Neural progenitor cell (in vitro differentiated cells): ENCODE data around the gene PLCH2. TPM values are rescaled to one million over a fixed set of nuclear protein-coding genes. Genes with fewer than 3 reads are reported as not detected.
A peak's percentile ranks its signal among the peaks of the same experiment; 100 is the strongest.

Experiments
- DNase-seq: peaks from one replicate; pipeline ENCODE4 v3.0.0-alpha.2; 2016; ENCODE audit warnings: low spot score
- H2AFZ ChIP-seq: fragments of 200-600 bp; sonication (generic); replicated peaks from 2 replicates; pipeline ENCODE4 v1.6.1; 2016; ENCODE audit warnings: antibody characterized with exemption
- H3F3A ChIP-seq: fragments of 200-600 bp; sonication (generic); 2 replicates; pipeline ENCODE4 v1.6.1; 2016; ENCODE audit warnings: antibody characterized with exemption, low read depth
- H3K27ac ChIP-seq: fragments of 200-600 bp; sonication (generic); 2 replicates; pipeline ENCODE4 v1.5.1; 2016; ENCODE audit warnings: mild to moderate bottlenecking
- H3K27me3 ChIP-seq: fragments of 200-600 bp; sonication (generic); 2 replicates; pipeline ENCODE4 v1.6.1; 2016; ENCODE audit warnings: mild to moderate bottlenecking, moderate library complexity
- H3K36me3 ChIP-seq: fragments of 200-600 bp; sonication (generic); 2 replicates; pipeline ENCODE4 v1.5.1; 2016
- H3K4me1 ChIP-seq: fragments of 200-600 bp; sonication (generic); 2 replicates; pipeline ENCODE4 v1.6.1; 2016; ENCODE audit warnings: mixed run types
- H3K4me2 ChIP-seq: fragments of 200-600 bp; sonication (generic); 2 replicates; pipeline ENCODE4 v1.6.1; 2016
- H3K4me3 ChIP-seq: fragments of 200-600 bp; sonication (generic); 2 replicates; pipeline ENCODE4 v1.5.1; 2016
- H3K79me2 ChIP-seq: fragments of 200-600 bp; sonication (generic); 2 replicates; pipeline ENCODE4 v1.6.1; 2016; ENCODE audit warnings: low read depth
- H3K9ac ChIP-seq: fragments of 200-600 bp; sonication (generic); 2 replicates; pipeline ENCODE4 v1.6.1; 2016
- H3K9me3 ChIP-seq: fragments of 200-600 bp; sonication (generic); 2 replicates; pipeline ENCODE4 v1.5.1; 2016; ENCODE audit warnings: low read depth
- H4K20me1 ChIP-seq: fragments of 200-600 bp; sonication (generic); 2 replicates; pipeline ENCODE4 v1.6.1; 2016; ENCODE audit warnings: low read depth
- H3K27ac Mint-ChIP-seq: 3 replicates; pipeline ENCODE4 v1.8.0; 2021; ENCODE audit warnings: mixed read lengths
- H3K27me3 Mint-ChIP-seq: 2 replicates; pipeline ENCODE4 v1.8.0; 2022; ENCODE audit warnings: low read depth, mild to moderate bottlenecking, inconsistent platforms, moderate library complexity, mixed read lengths; ENCODE audit not compliant: insufficient read depth
- H3K36me3 Mint-ChIP-seq: 3 replicates; pipeline ENCODE4 v1.8.0; 2021; ENCODE audit warnings: mixed read lengths
- H3K4me1 Mint-ChIP-seq: 3 replicates; pipeline ENCODE4 v1.8.0; 2021; ENCODE audit warnings: mixed read lengths
- H3K4me3 Mint-ChIP-seq: 3 replicates; pipeline ENCODE4 v1.8.0; 2021; ENCODE audit warnings: mild to moderate bottlenecking, moderate library complexity, mixed read lengths
- H3K9me3 Mint-ChIP-seq: 3 replicates; pipeline ENCODE4 v1.8.0; 2020; ENCODE audit warnings: mixed read lengths
- CTCF ChIP-seq: fragments of 200-600 bp; sonication (generic); IDR thresholded peaks from 2 replicates; pipeline ENCODE4 v1.5.1; 2017; ENCODE audit warnings: antibody characterized with exemption, mild to moderate bottlenecking
- EZH2 ChIP-seq: fragments of 200-600 bp; sonication (generic); IDR thresholded peaks from 2 replicates; pipeline ENCODE4 v1.6.1; 2017; ENCODE audit warnings: antibody characterized with exemption, mild to moderate bottlenecking, moderate library complexity
- EZH2phosphoT487 ChIP-seq: fragments of 200-600 bp; sonication (generic); IDR thresholded peaks from 2 replicates; pipeline ENCODE4 v1.6.1; 2017; ENCODE audit warnings: antibody characterized with exemption
- total RNA-seq: library from RNA; depleted of rRNA; stranded (reverse); fragments of >200 nt; gene quantifications from 2 replicates; pipeline ENCODE4 v1.2.3, GENCODE V29; 2015; ENCODE audit warnings: low replicate concordance

PLCH2 gene
- total RNA-seq, 1 donor from 2014 or later: 0.54 TPM

GRCh38 chr1:2441746-2442145 is 34.3 kb upstream of the PLCH2 start:
- no peak for TF ChIP-seq EZH2
- no peak for TF ChIP-seq CTCF
- TF ChIP-seq EZH2phosphoT487: no peak
- H3K4me1 Mint-ChIP-seq: peaks cover 14% of the 10 kb centered on the region
- H3K9me3 Mint-ChIP-seq: no peaks in the 10 kb centered on the region
- Histone ChIP-seq H3K9ac (no peak overlapping the region), H3F3A (peaks cover 23% of the 10 kb centered on the region), H3K9me3 (no peaks in the 10 kb centered on the region), H3K79me2 (no peaks in the 10 kb centered on the region), H3K4me3 (no peak overlapping the region), H2AFZ (no peak overlapping the region), H3K4me1 (peaks cover 35% of the 10 kb centered on the region), H3K27ac (no peak overlapping the region), H3K27me3 (peaks cover 42% of the 10 kb centered on the region), H3K4me2 (no peak overlapping the region), H4K20me1 (no peaks in the 10 kb centered on the region), H3K36me3 (no peaks in the 10 kb centered on the region)
- no peak for DNase-seq
- H3K36me3 Mint-ChIP-seq: no peaks in the 10 kb centered on the region
- no peak overlapping the region for H3K27ac Mint-ChIP-seq
- no peak overlapping the region for H3K4me3 Mint-ChIP-seq
- peaks cover 18% of the 10 kb centered on the region for H3K27me3 Mint-ChIP-seq

GRCh38 chr1:2442661-2443060 is 33.4 kb upstream of the PLCH2 start:
- Histone ChIP-seq H3K9ac (no peak overlapping the region), H4K20me1 (no peaks in the 10 kb centered on the region), H3K4me3 (no peak overlapping the region), H3K9me3 (no peaks in the 10 kb centered on the region), H3K36me3 (no peaks in the 10 kb centered on the region), H3K4me1 (peaks cover 44% of the 10 kb centered on the region), H3K27me3 (peaks cover 42% of the 10 kb centered on the region), H3K4me2 (peak overlapping the region; percentile 77), H3K79me2 (no peaks in the 10 kb centered on the region), H3F3A (peaks cover 29% of the 10 kb centered on the region), H2AFZ (no peak overlapping the region), H3K27ac (no peak overlapping the region)
- Mint-ChIP-seq H3K4me3 (peak overlapping the region; percentile 30), H3K27ac (no peak overlapping the region), H3K36me3 (no peaks in the 10 kb centered on the region), H3K9me3 (no peaks in the 10 kb centered on the region), H3K4me1 (peaks cover 23% of the 10 kb centered on the region), H3K27me3 (peaks cover 16% of the 10 kb centered on the region)
- no peak for TF ChIP-seq CTCF
- no peak for TF ChIP-seq EZH2phosphoT487
- TF ChIP-seq EZH2: no peak
- DNase-seq: no peak

GRCh38 chr1:2443277-2444137 is 32.6 kb upstream of the PLCH2 start:
- Mint-ChIP-seq H3K36me3 (no peaks in the 10 kb centered on the region), H3K9me3 (no peaks in the 10 kb centered on the region), H3K4me1 (peaks cover 31% of the 10 kb centered on the region), H3K27ac (no peak overlapping the region), H3K27me3 (peaks cover 16% of the 10 kb centered on the region), H3K4me3 (no peak overlapping the region)
- Histone ChIP-seq H3K27me3 (peaks cover 42% of the 10 kb centered on the region), H3K9me3 (no peaks in the 10 kb centered on the region), H3F3A (peaks cover 29% of the 10 kb centered on the region), H3K4me3 (peak overlapping the region; percentile 43), H3K9ac (no peak overlapping the region), H3K4me2 (peak overlapping the region; percentile 77), H3K79me2 (no peaks in the 10 kb centered on the region), H3K4me1 (peaks cover 53% of the 10 kb centered on the region), H3K36me3 (no peaks in the 10 kb centered on the region), H3K27ac (no peak overlapping the region), H4K20me1 (no peaks in the 10 kb centered on the region), H2AFZ (peak overlapping the region; percentile 42)
- DNase-seq: peak; percentile 81
- TF ChIP-seq CTCF (peak; percentile 59), EZH2phosphoT487 (no peak), EZH2 (peak; percentile 73)
